ENCODE data around the gene ZIC2.

The ZIC2 gene

GRCh38 chr13:99989276-99990125, 7.9 kb downstream of the ZIC2 start:
- H3K36me3 ChIP-seq (replicated peaks), result no peaks in the 10 kb centered on the region
- in situ Hi-C loops (cut with MboI; ENCODE audit: low sequenced_read_pairs), result loop anchor here (10.0 kb wide), 1 partner anchor 245 kb away; no protein-coding TSS in a partner anchor
- H3K27me3 ChIP-seq (ENCODE audit: low read depth), result peaks cover 33% of the 10 kb centered on the region
- H3K4me3 ChIP-seq, result no peak overlapping the region
- DNase-seq (ENCODE audit: low spot score in 2 of 2), result no peak
- no peaks in the 10 kb centered on the region for H3K9me3 ChIP-seq
- H3K4me1 ChIP-seq, result peaks cover 13% of the 10 kb centered on the region

- Histone ChIP-seq H3K27me3 (ENCODE audit: low read depth) (peaks cover 35% of the 10 kb centered on the region), H3K36me3 (replicated peaks) (no peaks in the 10 kb centered on the region), H3K9me3 (no peaks in the 10 kb centered on the region), H3K4me3 (no peak overlapping the region), H3K4me1 (peaks cover 7% of the 10 kb centered on the region)
- no peak for DNase-seq (ENCODE audit: low spot score in 2 of 2)
- in situ Hi-C loops (cut with MboI; ENCODE audit: low sequenced_read_pairs), result no loop called here
These were observed 8.8 kb downstream of the ZIC2 start for GRCh38 chr13:99990126-99990977.

GRCh38 chr13:99991013-99991827, 9.6 kb downstream of the ZIC2 start:
- H3K4me3 ChIP-seq, result no peak overlapping the region

GRCh38 chr13:99991828-99992775, 10.5 kb downstream of the ZIC2 start:
- Histone ChIP-seq H3K4me3 (no peak overlapping the region), H3K27me3 (ENCODE audit: low read depth) (peaks cover 47% of the 10 kb centered on the region), H3K4me1 (no peaks in the 10 kb centered on the region), H3K36me3 (replicated peaks) (no peaks in the 10 kb centered on the region), H3K9me3 (no peaks in the 10 kb centered on the region)
- no peak for DNase-seq (ENCODE audit: low spot score in 2 of 2)
- in situ Hi-C loops (cut with MboI; ENCODE audit: low sequenced_read_pairs), result no loop called here

More at GRCh38 chr13:99991013-99991827, 9.6 kb downstream of the ZIC2 start:
- Histone ChIP-seq H3K36me3 (replicated peaks) (no peaks in the 10 kb centered on the region), H3K9me3 (no peaks in the 10 kb centered on the region), H3K27me3 (ENCODE audit: low read depth) (peaks cover 41% of the 10 kb centered on the region), H3K4me1 (peaks cover 3% of the 10 kb centered on the region)
- no peak for DNase-seq (ENCODE audit: low spot score in 2 of 2)
- in situ Hi-C loops (cut with MboI; ENCODE audit: low sequenced_read_pairs), result no loop called here

GRCh38 chr13:99992949-99993351, 11.4 kb downstream of the ZIC2 start:
- in situ Hi-C loops (cut with MboI; ENCODE audit: low sequenced_read_pairs), result no loop called here
- Histone ChIP-seq H3K4me3 (no peak overlapping the region), H3K36me3 (replicated peaks) (no peaks in the 10 kb centered on the region), H3K4me1 (no peaks in the 10 kb centered on the region), H3K27me3 (ENCODE audit: low read depth) (peaks cover 47% of the 10 kb centered on the region), H3K9me3 (no peaks in the 10 kb centered on the region)
- no peak for DNase-seq (ENCODE audit: low spot score in 2 of 2)

GRCh38 chr13:99993660-99994637, 12.4 kb downstream of the ZIC2 start:
- Histone ChIP-seq H3K4me3 (no peak overlapping the region), H3K27me3 (ENCODE audit: low read depth) (peaks cover 47% of the 10 kb centered on the region), H3K36me3 (replicated peaks) (no peaks in the 10 kb centered on the region), H3K9me3 (no peaks in the 10 kb centered on the region), H3K4me1 (no peaks in the 10 kb centered on the region)
- no peak for DNase-seq (ENCODE audit: low spot score in 2 of 2)
- in situ Hi-C loops (cut with MboI; ENCODE audit: low sequenced_read_pairs), result no loop called here

GRCh38 chr13:99994638-99995020, 13.0 kb downstream of the ZIC2 start:
- peaks cover 47% of the 10 kb centered on the region for H3K27me3 ChIP-seq (ENCODE audit: low read depth)
- no peaks in the 10 kb centered on the region for H3K36me3 ChIP-seq (replicated peaks)
- DNase-seq (ENCODE audit: low spot score in 2 of 2), result no peak
- H3K9me3 ChIP-seq, result no peaks in the 10 kb centered on the region
- in situ Hi-C loops (cut with MboI; ENCODE audit: low sequenced_read_pairs), result no loop called here
- H3K4me1 ChIP-seq, result no peaks in the 10 kb centered on the region
- H3K4me3 ChIP-seq, result no peak overlapping the region

GRCh38 chr13:99995104-99995588, 13.6 kb downstream of the ZIC2 start:
- no peak for DNase-seq (ENCODE audit: low spot score in 2 of 2)
- in situ Hi-C loops (cut with MboI; ENCODE audit: low sequenced_read_pairs), result no loop called here
- Histone ChIP-seq H3K4me1 (no peaks in the 10 kb centered on the region), H3K4me3 (no peak overlapping the region), H3K27me3 (ENCODE audit: low read depth) (peaks cover 47% of the 10 kb centered on the region), H3K9me3 (no peaks in the 10 kb centered on the region), H3K36me3 (replicated peaks) (no peaks in the 10 kb centered on the region)

GRCh38 chr13:99995589-99996380, 14.2 kb downstream of the ZIC2 start:
- Histone ChIP-seq H3K4me3 (0 out of 2 replicates have a peak overlapping the region, but pooled peaks have one; percentile 4), H3K36me3 (replicated peaks) (no peaks in the 10 kb centered on the region), H3K4me1 (no peaks in the 10 kb centered on the region), H3K27me3 (ENCODE audit: low read depth) (peaks cover 47% of the 10 kb centered on the region), H3K9me3 (no peaks in the 10 kb centered on the region)
- DNase-seq (ENCODE audit: low spot score in 2 of 2), result no peak
- in situ Hi-C loops (cut with MboI; ENCODE audit: low sequenced_read_pairs), result no loop called here

GRCh38 chr13:99996381-99996973, 14.9 kb downstream of the ZIC2 start:
- Histone ChIP-seq H3K27me3 (ENCODE audit: low read depth) (peaks cover 47% of the 10 kb centered on the region), H3K4me1 (no peaks in the 10 kb centered on the region), H3K9me3 (no peaks in the 10 kb centered on the region), H3K36me3 (replicated peaks) (no peaks in the 10 kb centered on the region), H3K4me3 (no peak overlapping the region)
- in situ Hi-C loops (cut with MboI; ENCODE audit: low sequenced_read_pairs), result no loop called here
- no peak for DNase-seq (ENCODE audit: low spot score in 2 of 2)

- no peaks in the 10 kb centered on the region for H3K36me3 ChIP-seq (replicated peaks)
- H3K9me3 ChIP-seq, result no peaks in the 10 kb centered on the region
- no peak overlapping the region for H3K4me3 ChIP-seq
- in situ Hi-C loops (cut with MboI; ENCODE audit: low sequenced_read_pairs), result no loop called here
- H3K27me3 ChIP-seq (ENCODE audit: low read depth), result peaks cover 42% of the 10 kb centered on the region
- H3K4me1 ChIP-seq, result no peaks in the 10 kb centered on the region
- DNase-seq (ENCODE audit: low spot score in 2 of 2), result no peak
These were observed 16.2 kb downstream of the ZIC2 start for GRCh38 chr13:99997702-99998214.
